OCI-LY1 (cell line): ENCODE data around the gene PSENEN.
A peak's percentile ranks its signal among the peaks of the same experiment; 100 is the strongest.

ENCODE experiments used
- H2AFZ ChIP-seq: fragments of 200-600 bp; sonication (generic), shearing (Covaris generic); 2 replicates; pipeline ENCODE4 v1.6.0; 2014; ENCODE audit warnings: antibody characterized with exemption, mild to moderate bottlenecking, low read length
- H3F3A ChIP-seq: fragments of 200-600 bp; sonication (generic), shearing (Covaris generic); 2 replicates; pipeline ENCODE4 v1.6.0; 2014; ENCODE audit warnings: mild to moderate bottlenecking, antibody characterized with exemption, low read length, moderate library complexity; ENCODE audit not compliant: insufficient read depth
- H3K27ac ChIP-seq: fragments of 200-600 bp; sonication (generic); 2 replicates; pipeline ENCODE4 v1.5.1; 2014; ENCODE audit warnings: low read length, mixed run types, mild to moderate bottlenecking, low read depth; ENCODE audit not compliant: poor library complexity, severe bottlenecking
- H3K27me3 ChIP-seq: fragments of 200-600 bp; sonication (generic); 2 replicates; pipeline ENCODE4 v1.6.0; 2014; ENCODE audit warnings: antibody characterized with exemption, mild to moderate bottlenecking, low read length, moderate library complexity; ENCODE audit not compliant: insufficient read depth
- H3K36me3 ChIP-seq: fragments of 200-600 bp; sonication (generic); 2 replicates; pipeline ENCODE4 v1.6.1; 2014; ENCODE audit warnings: mild to moderate bottlenecking, antibody characterized with exemption, low read length, moderate library complexity, mixed read lengths; ENCODE audit not compliant: insufficient read depth
- H3K4me1 ChIP-seq: fragments of 200-600 bp; sonication (generic); 2 replicates; pipeline ENCODE4 v1.5.1; 2014; ENCODE audit warnings: mild to moderate bottlenecking, low read length, moderate library complexity; ENCODE audit not compliant: insufficient read depth, severe bottlenecking
- H3K4me2 ChIP-seq: fragments of 200-600 bp; sonication (generic), shearing (Covaris generic); 2 replicates; pipeline ENCODE4 v1.6.1; 2014; ENCODE audit warnings: low read length
- H3K4me3 ChIP-seq: fragments of 200-600 bp; sonication (generic); 2 replicates; pipeline ENCODE4 v1.5.1; 2014; ENCODE audit warnings: low read length, low read depth, mild to moderate bottlenecking, mixed read lengths; ENCODE audit not compliant: poor library complexity, severe bottlenecking
- H3K79me2 ChIP-seq: fragments of 200-600 bp; shearing (Covaris generic); 2 replicates; pipeline ENCODE4 v1.6.1; 2016; ENCODE audit warnings: mixed run types, low read length, mixed read lengths; ENCODE audit not compliant: insufficient read depth
- H3K9ac ChIP-seq: fragments of 200-600 bp; sonication (generic), shearing (Covaris generic); 2 replicates; pipeline ENCODE4 v1.6.1; 2014; ENCODE audit warnings: mild to moderate bottlenecking, low read length, mixed read lengths
- H3K9me2 ChIP-seq: fragments of 200-600 bp; sonication (generic), shearing (Covaris generic); 2 replicates; pipeline ENCODE4 v1.6.1; 2014; ENCODE audit warnings: low read depth, mild to moderate bottlenecking, low read length, mixed read lengths
- H3K9me3 ChIP-seq: fragments of 200-600 bp; shearing (Covaris generic); 2 replicates; pipeline ENCODE4 v1.6.1; 2014; ENCODE audit warnings: low read length, mixed read lengths
- H4K20me1 ChIP-seq: fragments of 200-600 bp; sonication (generic), shearing (Covaris generic); 2 replicates; pipeline ENCODE4 v1.6.0; 2016; ENCODE audit warnings: mild to moderate bottlenecking, low read length; ENCODE audit not compliant: insufficient read depth
- CTCF ChIP-seq: fragments of 200-600 bp; sonication (generic), shearing (Covaris generic); IDR thresholded peaks from 2 replicates; pipeline ENCODE4 v1.5.1; 2017; ENCODE audit warnings: mild to moderate bottlenecking, antibody characterized with exemption, low read length, moderate library complexity, mixed read lengths
- EZH2 ChIP-seq: fragments of 200-600 bp; sonication (generic), shearing (Covaris generic); IDR thresholded peaks from 2 replicates; pipeline ENCODE4 v1.8.0; 2017; ENCODE audit warnings: borderline replicate concordance, mixed run types, mild to moderate bottlenecking, antibody characterized with exemption, low read length, moderate library complexity, mixed read lengths

PSENEN gene

GRCh38 chr19:35755550-35756376, 10.3 kb downstream of the PSENEN start:
- Histone ChIP-seq H4K20me1 (no peaks in the 10 kb centered on the region), H3F3A (no peaks in the 10 kb centered on the region), H3K4me2 (no peak overlapping the region), H3K36me3 (peaks cover 16% of the 10 kb centered on the region), H3K79me2 (no peaks in the 10 kb centered on the region), H2AFZ (no peak overlapping the region), H3K9me2 (no peaks in the 10 kb centered on the region), H3K9ac (no peak overlapping the region), H3K27me3 (no peaks in the 10 kb centered on the region), H3K4me1 (peaks cover 21% of the 10 kb centered on the region), H3K4me3 (no peak overlapping the region), H3K27ac (no peak overlapping the region), H3K9me3 (no peaks in the 10 kb centered on the region)
- TF ChIP-seq CTCF (no peak), EZH2 (no peak)

DNA sequence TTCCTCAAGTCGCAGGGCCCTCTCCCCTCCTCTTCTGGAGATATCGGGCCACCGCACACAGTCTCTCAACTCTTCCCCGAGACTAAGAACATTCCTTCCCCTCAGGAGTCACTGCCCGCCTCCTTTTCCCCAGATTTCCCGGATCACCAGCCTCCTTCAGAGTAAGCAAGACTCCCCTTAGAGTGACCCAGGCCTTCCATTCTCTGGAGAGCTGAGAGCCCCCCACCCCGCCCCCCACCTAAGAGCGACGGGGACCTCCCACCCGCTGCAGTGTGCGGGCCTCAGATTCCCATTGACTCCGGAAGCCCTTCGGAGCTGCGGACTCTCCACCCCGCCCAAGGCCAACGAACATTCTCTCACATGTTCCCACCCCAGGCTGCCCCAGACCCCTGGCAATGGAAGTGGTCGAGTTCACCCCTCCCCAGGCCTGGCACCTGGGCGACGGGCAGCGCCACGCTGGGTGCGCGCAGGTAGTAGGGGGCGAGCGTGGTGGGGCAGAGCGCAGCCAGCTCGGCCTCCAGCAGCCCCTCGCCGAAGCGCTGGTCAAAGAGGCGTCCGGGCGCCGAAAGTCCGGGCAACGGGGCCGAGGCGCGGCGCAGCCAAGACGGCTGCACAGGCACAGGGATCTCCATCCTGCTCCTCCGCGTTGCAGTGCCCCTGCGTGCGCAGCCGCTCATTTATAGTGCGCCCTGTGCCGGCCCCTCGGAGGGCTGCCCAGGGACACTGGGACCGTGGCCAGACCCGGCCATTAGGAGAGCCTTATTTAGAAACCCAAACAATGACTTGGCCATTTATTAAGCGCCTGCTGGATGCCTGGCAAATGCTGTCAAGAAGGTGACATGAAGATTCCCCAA, 11.2 kb downstream of the PSENEN start, which contains the start of gene HSPB6:
Gene HSPB6, minus strand, starts transcription at position 653 of the 854 bp plus-strand sequence. Its CDS starts 21 bp downstream, at position 632.
- Histone ChIP-seq H3K4me2 (peak within 1 kb of the TSS; percentile 81), H3K4me1 (peaks cover 21% of the 10 kb centered on the region)
- no peak for TF ChIP-seq EZH2
- no peak for TF ChIP-seq CTCF

DNA sequence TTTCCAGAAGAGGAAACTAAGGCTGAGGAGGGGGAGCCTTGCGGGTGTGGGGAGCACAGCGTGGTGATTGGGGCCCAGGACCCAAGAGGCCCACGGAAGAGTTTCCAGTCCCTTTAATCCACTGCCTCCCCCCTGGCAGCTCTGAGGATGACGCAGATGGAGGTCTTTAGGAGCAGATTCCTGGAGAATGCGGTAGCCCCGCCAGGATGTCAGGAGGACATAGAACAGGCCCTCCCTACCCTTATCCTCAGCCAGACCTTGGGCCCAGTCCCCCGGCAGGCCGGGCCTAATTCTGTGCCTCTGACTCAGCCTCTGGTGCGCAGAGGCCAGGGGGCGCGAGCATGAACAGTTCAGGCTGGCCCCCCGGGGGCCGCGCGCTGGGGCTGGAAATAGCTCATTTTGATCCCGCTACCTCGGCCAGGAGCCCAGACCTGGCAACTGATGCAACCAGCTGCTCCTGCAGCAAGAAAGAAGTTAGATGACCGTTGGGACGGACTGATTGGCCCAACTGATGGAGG, 11.8 kb downstream of the PSENEN start:
- Histone ChIP-seq H3K27me3 (no peaks in the 10 kb centered on the region), H3K4me3 (peak overlapping the region; percentile 92), H3K4me2 (peak overlapping the region; percentile 81), H3K79me2 (no peaks in the 10 kb centered on the region), H3K4me1 (peaks cover 21% of the 10 kb centered on the region), H3K9me3 (no peaks in the 10 kb centered on the region), H3K9ac (peak overlapping the region; percentile 71), H2AFZ (no peak overlapping the region), H4K20me1 (no peaks in the 10 kb centered on the region), H3K9me2 (no peaks in the 10 kb centered on the region), H3F3A (no peaks in the 10 kb centered on the region), H3K27ac (peak overlapping the region; percentile 70), H3K36me3 (peaks cover 27% of the 10 kb centered on the region)
- no peak for TF ChIP-seq EZH2
- no peak for TF ChIP-seq CTCF

More for the DNA sequence above, 11.2 kb downstream of the PSENEN start, which contains the start of gene HSPB6:
- H4K20me1 ChIP-seq, result no peaks in the 10 kb centered on the region
- peak within 1 kb of the TSS; percentile 92 for H3K4me3 ChIP-seq
- H3K9me3 ChIP-seq, result no peaks in the 10 kb centered on the region
- H3K79me2 ChIP-seq, result no peaks in the 10 kb centered on the region
- no peaks in the 10 kb centered on the region for H3F3A ChIP-seq
- peak within 1 kb of the TSS; percentile 70 for H3K27ac ChIP-seq
- H2AFZ ChIP-seq, result no peak within 1 kb of the TSS
- no peaks in the 10 kb centered on the region for H3K27me3 ChIP-seq
- H3K9me2 ChIP-seq, result no peaks in the 10 kb centered on the region
- H3K36me3 ChIP-seq, result peaks cover 22% of the 10 kb centered on the region
- peak within 1 kb of the TSS; percentile 71 for H3K9ac ChIP-seq
